Motor neuron (in vitro differentiated cells): ENCODE data around the gene HOXA11. TPM values are rescaled to one million over a fixed set of nuclear protein-coding genes. Genes with fewer than 3 reads are reported as not detected.

ENCODE experiments used
- ATAC-seq, 8 experiments: fragments of 200-7000 bp; cut with Tn5 transposase; replicated peaks in 6 of 8; 2 replicates each; pipeline ENCODE4 v1.8.0; 2021; ENCODE audit warnings: mild to moderate bottlenecking in 8 of 8, moderate library complexity in 8 of 8
- H3K27ac ChIP-seq, 2 donors: fragments of 250-450 bp; sonication (Bioruptor Pico); 2 replicates each; pipeline ENCODE4 v1.9.0; 2021; ENCODE audit warnings: antibody characterized with exemption in 2 of 2, mild to moderate bottlenecking in 2 of 2, moderate library complexity in 1 of 2
- H3K4me1 ChIP-seq, 2 donors: fragments of 250-450 bp; sonication (Bioruptor Pico); replicated peaks in 1 of 2; 2 replicates each; pipeline ENCODE4 v1.6.1; 2021; ENCODE audit warnings: antibody characterized with exemption in 2 of 2, mild to moderate bottlenecking in 2 of 2, moderate library complexity in 1 of 2
- H3K4me3 ChIP-seq, 5 donors: fragments of 250-450 bp; sonication (Bioruptor Pico); 2 replicates each; pipeline ENCODE4 v1.9.0; 2021; ENCODE audit warnings: antibody characterized with exemption in 5 of 5, mild to moderate bottlenecking in 5 of 5, moderate library complexity in 4 of 5
- WGBS, 10 experiments: fragments of 450-650 bp; shearing (Covaris generic); methylation state at CpG; one replicate each; pipeline ENCODE4 v1.0.0; 2022; 5-methylcytosine and 5-hydroxymethylcytosine counted together
- in situ Hi-C, 9 experiments: fragments of 400-800 bp; cut with MboI; loops; one replicate each; pipeline ENCODE4 v1.15.0; 2021; ENCODE audit warnings: low sequenced_read_pairs in 9 of 9, low pct_unique_long_range_greater_than_20kb in 2 of 9; ENCODE audit not compliant: unreplicated experiment in 9 of 9
- total RNA-seq, 8 experiments: library from RNA; unstranded; fragments of 300-600 nt; gene quantifications; 2 replicates each; pipeline versions ENCODE4 v1.2.3 to v1.2.4, GENCODE V29; 2022

HOXA11 gene
- total RNA-seq, 8 experiments from 2014 or later, result 0.05 to 5.7 (median 0.43) TPM; not detected in 1

GRCh38 chr7:27160546-27161213 lies 24.4 kb downstream of the HOXA11 start:
- H3K4me1 ChIP-seq, result peaks cover 7% of the 10 kb centered on the region in 2 donors
- ATAC-seq, result peak; percentile 18 to 77 (median 64)
- H3K27ac ChIP-seq, result no peak overlapping the region
- in situ Hi-C loops, result loop anchor here in 5 of 9 experiments (25.0 kb wide), 3 partner anchors 773 to 1298 kb away; no protein-coding TSS in a partner anchor
- 0 to 9% (median 5%) methylated on average over 3 to 20 of the region's 54 CpGs; no CpG with 5 or more reads in 6 of the 10 experiments for WGBS, 10 experiments
- H3K4me3 ChIP-seq, result peak overlapping the region; percentile 34 to 55 (median 41)

- no peak for ATAC-seq
- H3K4me3 ChIP-seq, result peak overlapping the region in 4 of 5 donors; percentile 34 to 55 (median 42)
- in situ Hi-C loops, result loop anchor here in 5 of 9 experiments (25.0 kb wide), 3 partner anchors 773 to 1298 kb away; no protein-coding TSS in a partner anchor
- peaks cover 5 to 8% of the 10 kb centered on the region in 2 donors for H3K4me1 ChIP-seq
- WGBS, 10 experiments, result 41 to 100% (median 81%) methylated on average over 2 to 12 of the region's 23 CpGs; no CpG with 5 or more reads in 5 of the 10 experiments
- no peak overlapping the region for H3K27ac ChIP-seq
Measured at GRCh38 chr7:27160145-27160545, 24.9 kb downstream of the HOXA11 start.

- no peak for ATAC-seq
- in situ Hi-C loops, result loop anchor here in 5 of 9 experiments (5.0 to 25.0 kb wide), 4 partner anchors 462 to 1297 kb away; no protein-coding TSS in a partner anchor
- H3K4me3 ChIP-seq, result no peak overlapping the region
- H3K4me1 ChIP-seq, result peaks cover 5 to 13% of the 10 kb centered on the region in 2 donors
- 65 to 98% (median 90%) methylated on average over 1 to 22 of the region's 27 CpGs for WGBS, 10 experiments
- no peak overlapping the region for H3K27ac ChIP-seq
Measured at GRCh38 chr7:27159266-27160144, 25.5 kb downstream of the HOXA11 start.

- peaks cover 5 to 13% of the 10 kb centered on the region in 2 donors for H3K4me1 ChIP-seq
- no peak for ATAC-seq
- H3K27ac ChIP-seq, result no peak overlapping the region
- in situ Hi-C loops, result loop anchor here in 5 of 9 experiments (5.0 to 25.0 kb wide), 4 partner anchors 461 to 1296 kb away; no protein-coding TSS in a partner anchor
- 22 to 100% (median 95%) methylated on average over 2 to 26 of the region's 35 CpGs; no CpG with 5 or more reads in 2 of the 10 experiments for WGBS, 10 experiments
- no peak overlapping the region for H3K4me3 ChIP-seq
Measured at GRCh38 chr7:27158436-27159265, 26.4 kb downstream of the HOXA11 start.

- no peak overlapping the region for H3K4me3 ChIP-seq
- ATAC-seq, result no peak
- H3K27ac ChIP-seq, result no peak overlapping the region
- H3K4me1 ChIP-seq, result peaks cover 5 to 13% of the 10 kb centered on the region in 2 donors
- 20 to 100% (median 98%) methylated on average over 1 to 7 of the region's 30 CpGs; no CpG with 5 or more reads in 4 of the 10 experiments for WGBS, 10 experiments
- in situ Hi-C loops, result loop anchor here in 5 of 9 experiments (5.0 to 25.0 kb wide), 4 partner anchors 461 to 1296 kb away; no protein-coding TSS in a partner anchor
Measured at GRCh38 chr7:27157702-27158431, 27.2 kb downstream of the HOXA11 start.

- H3K4me3 ChIP-seq, result peak overlapping the region; percentile 43 to 64 (median 50)
- H3K4me1 ChIP-seq, result peaks cover 5 to 13% of the 10 kb centered on the region in 2 donors
- peak in 5 of 8 experiments; percentile 12 to 31 (median 26) for ATAC-seq
- in situ Hi-C loops, result loop anchor here in 5 of 9 experiments (5.0 to 25.0 kb wide), 4 partner anchors 460 to 1295 kb away; no protein-coding TSS in a partner anchor
- H3K27ac ChIP-seq, result no peak overlapping the region
- WGBS, 10 experiments, result 33 to 100% (median 47%) methylated on average over 2 to 10 of the region's 30 CpGs; no CpG with 5 or more reads in 3 of the 10 experiments
Measured at GRCh38 chr7:27156916-27157701, 27.9 kb downstream of the HOXA11 start.

- peak; percentile 29 to 82 (median 71) for ATAC-seq
- H3K27ac ChIP-seq, result peak within 1 kb of the TSS in 1 of 2 donors; percentile 46
- WGBS, 10 experiments, result 0 to 50% (median 3%) methylated on average over 2 to 16 of the region's 33 CpGs; no CpG with 5 or more reads in 2 of the 10 experiments
- peak within 1 kb of the TSS; percentile 43 to 64 (median 50) for H3K4me3 ChIP-seq
- H3K4me1 ChIP-seq, result peaks cover 7 to 15% of the 10 kb centered on the region in 2 donors
- in situ Hi-C loops, result loop anchor here in 5 of 9 experiments (5.0 to 25.0 kb wide), 4 partner anchors 459 to 1294 kb away; no protein-coding TSS in a partner anchor
Measured at GRCh38 chr7:27156508-27156898, 28.5 kb downstream of the HOXA11 start, which contains the start of gene HOXA7. Gene HOXA7 (minus strand): TSS chr7:27156675. CDS start chr7:27156545, 130 bp downstream.

GRCh38 chr7:27155816-27156507 lies 29.1 kb downstream of the HOXA11 start:
- in situ Hi-C loops, result loop anchor here in 5 of 9 experiments (5.0 to 25.0 kb wide), 4 partner anchors 459 to 1294 kb away; no protein-coding TSS in a partner anchor

GRCh38 chr7:27154901-27155815 lies 29.9 kb downstream of the HOXA11 start:
- H3K4me1 ChIP-seq, result peaks cover 6 to 15% of the 10 kb centered on the region in 2 donors
- in situ Hi-C loops, result loop anchor here in 5 of 9 experiments (5.0 to 25.0 kb wide), 4 partner anchors 458 to 1293 kb away; no protein-coding TSS in a partner anchor
- H3K27ac ChIP-seq, result no peak overlapping the region
- peak overlapping the region; percentile 43 to 64 (median 50) for H3K4me3 ChIP-seq
- ATAC-seq, result no peak
- WGBS, 10 experiments, result 17 to 100% (median 51%) methylated on average over 2 to 19 of the region's 48 CpGs; no CpG with 5 or more reads in 1 of the 10 experiments

More at GRCh38 chr7:27155816-27156507, 29.1 kb downstream of the HOXA11 start:
- H3K4me1 ChIP-seq, result peaks cover 9 to 13% of the 10 kb centered on the region in 2 donors
- peak; percentile 12 to 52 (median 32) for ATAC-seq
- H3K27ac ChIP-seq, result peak overlapping the region in 1 of 2 donors; percentile 46
- peak overlapping the region; percentile 43 to 64 (median 50) for H3K4me3 ChIP-seq
- WGBS, 10 experiments, result 0 to 44% (median 1%) methylated on average over 3 to 20 of the region's 63 CpGs; no CpG with 5 or more reads in 1 of the 10 experiments
